NCI-H2029 treated with DMSO at 0.1 percent for 48 hours (cell line): Measurements from ENCODE around the gene SEC23B.
A peak's percentile ranks its signal among the peaks of the same experiment; 100 is the strongest.
"Not testable (repeated sequence)": the region's sequence is repeated elsewhere in the genome, so short reads cannot be mapped to it uniquely, and the experiment has no call there.

Experiments
- DNase-seq: peaks from one replicate; lab custom pipeline; 2025; lab: John Stamatoyannopoulos, UW

Gene SEC23B

DNA sequence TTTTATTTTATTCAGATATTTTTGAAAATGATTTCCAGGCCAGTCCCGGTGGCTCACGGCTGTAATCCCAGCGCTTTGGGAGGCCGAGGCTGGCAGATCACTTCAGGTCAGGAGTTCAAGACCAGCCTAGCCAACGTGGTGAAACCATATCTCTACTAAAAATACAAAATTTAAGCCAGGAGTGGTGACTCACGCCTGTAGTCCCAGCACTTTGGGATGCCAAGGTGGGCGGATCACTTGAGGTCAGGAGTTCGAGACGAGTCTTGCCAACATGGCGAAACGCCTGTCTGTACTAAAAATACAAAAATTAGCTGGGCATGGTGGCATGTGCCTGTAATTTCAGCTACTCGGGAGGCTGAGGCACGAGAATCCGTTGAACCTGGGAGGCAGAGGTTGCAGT lies 19.0 kb downstream of the SEC23B start:
- not testable (repeated sequence) for DNase-seq

DNA sequence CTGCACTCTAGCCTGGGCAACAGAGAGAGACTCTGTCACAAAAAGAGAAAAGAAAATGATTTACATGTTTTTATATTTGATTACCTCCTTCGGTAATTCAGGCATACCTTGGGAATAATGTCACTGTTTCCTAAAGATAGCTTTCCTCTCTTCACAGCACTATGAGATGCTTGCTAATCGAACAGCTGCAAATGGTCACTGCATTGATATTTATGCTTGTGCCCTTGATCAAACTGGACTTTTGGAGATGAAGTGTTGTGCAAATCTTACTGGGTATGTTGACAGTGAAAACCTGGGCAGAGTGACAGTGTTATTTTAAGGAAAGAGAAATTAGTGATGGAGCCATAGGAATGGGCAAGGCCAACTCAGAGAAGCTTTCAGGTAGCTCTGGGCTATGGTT lies 19.6 kb downstream of the SEC23B start:
- DNase-seq, result no peak

DNA sequence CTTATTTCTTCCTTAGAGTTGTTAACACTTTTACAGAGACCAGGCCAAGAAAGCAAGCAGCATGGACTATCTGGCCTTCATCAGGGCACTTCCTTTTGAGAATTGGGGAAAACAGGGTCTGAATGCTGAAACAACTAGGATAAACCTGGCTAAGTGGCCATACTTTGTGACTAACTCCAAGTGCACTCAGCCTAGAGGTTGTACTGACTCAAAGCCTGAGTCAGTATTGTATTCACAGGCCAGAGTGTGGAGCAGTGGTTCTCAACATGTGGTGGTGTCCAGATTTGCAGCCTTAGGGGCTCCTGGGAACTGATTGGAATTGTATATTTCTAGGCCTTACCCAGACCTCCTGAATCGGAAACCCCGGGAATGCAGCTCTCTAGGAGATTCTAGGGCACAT lies 20.1 kb downstream of the SEC23B start:
- DNase-seq, result no peak

DNA sequence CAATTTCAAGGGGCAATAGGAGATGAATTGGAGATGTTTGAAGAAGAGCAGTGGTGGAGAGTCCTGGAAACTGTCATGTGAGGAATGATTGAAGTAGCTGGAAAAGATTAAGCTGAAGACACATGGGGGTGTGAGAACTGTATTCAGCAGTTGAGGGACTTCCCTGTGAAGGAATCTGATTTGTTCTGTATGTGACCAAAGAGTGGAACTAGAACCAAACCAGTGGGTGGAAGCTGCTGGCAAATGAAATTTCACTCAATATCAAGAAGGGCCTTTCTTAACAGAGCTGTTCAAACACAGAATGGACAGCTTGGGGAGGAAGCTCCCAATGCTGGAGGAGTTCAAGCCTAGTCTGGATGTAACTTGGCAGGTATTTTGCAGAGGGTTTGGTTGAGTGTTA lies 21.3 kb downstream of the SEC23B start:
- no peak for DNase-seq

DNA sequence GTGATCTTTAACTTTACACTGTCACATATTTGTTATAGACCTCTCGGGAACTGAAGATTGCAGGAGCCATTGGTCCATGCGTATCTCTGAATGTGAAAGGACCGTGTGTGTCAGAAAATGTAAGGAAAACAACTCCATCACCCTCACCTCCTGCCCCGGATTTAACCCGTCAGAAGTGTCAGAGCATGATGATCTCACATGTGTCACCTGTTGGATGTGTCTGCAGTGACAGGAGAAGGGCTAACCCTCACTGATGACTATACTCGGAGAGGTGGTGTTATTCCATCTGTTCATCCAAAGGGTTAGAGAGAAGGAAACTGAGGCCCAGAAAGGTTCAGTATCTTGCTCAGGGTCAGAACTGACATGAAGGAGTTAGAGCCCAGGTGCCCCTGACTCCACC lies 24.9 kb downstream of the SEC23B start:
- DNase-seq, result no peak

DNA sequence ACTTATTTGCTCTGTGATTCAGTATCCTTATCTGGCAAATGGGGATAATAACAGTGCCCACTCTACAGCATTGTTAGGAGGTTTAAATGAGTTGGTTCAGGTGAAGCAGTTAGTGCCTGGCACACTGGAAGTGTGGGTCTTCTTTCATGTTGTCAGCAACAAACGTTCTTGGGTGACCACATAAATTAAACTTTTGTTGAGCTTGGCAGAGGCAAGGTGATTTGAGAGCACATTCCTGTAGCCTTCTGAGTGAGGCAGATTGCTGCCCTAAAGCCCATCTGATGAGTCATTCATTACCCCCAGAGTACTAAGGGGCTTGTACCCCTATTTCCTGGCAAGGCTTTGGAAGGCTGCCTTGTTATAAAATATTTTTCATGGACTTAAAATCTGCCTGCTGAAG lies 25.8 kb downstream of the SEC23B start:
- DNase-seq, result no peak

DNA sequence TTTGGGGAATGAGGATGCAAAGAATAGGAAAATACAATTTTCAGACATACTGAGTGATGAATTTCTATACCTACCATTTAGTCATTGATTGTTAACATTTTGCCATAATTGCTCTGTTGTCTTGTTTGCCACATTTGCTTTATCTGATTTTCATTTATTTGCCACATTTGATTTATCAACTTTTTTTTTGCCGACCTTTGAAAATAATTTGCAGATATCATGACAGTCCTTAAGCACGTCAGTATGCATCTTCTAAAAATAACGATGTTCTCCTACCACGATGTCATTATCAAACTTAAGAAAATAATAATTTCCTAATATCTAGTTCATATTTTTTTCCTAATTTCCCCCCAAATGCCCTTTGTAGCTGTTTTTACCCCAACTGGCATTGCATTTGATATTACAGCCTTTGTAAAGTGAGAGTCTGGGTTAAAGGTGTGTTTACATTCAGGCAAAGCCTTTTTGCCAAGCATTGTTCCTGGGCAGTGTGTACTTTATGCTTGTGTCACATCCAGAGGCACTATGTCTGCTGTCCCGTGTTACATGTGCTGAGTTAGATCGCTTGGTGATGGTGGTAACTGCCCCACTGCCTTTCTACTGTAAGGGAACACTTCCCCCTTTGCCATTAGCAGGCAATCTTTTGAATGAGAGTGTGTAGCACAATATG lies 26.4 kb downstream of the SEC23B start:
- DNase-seq, result no peak

DNA sequence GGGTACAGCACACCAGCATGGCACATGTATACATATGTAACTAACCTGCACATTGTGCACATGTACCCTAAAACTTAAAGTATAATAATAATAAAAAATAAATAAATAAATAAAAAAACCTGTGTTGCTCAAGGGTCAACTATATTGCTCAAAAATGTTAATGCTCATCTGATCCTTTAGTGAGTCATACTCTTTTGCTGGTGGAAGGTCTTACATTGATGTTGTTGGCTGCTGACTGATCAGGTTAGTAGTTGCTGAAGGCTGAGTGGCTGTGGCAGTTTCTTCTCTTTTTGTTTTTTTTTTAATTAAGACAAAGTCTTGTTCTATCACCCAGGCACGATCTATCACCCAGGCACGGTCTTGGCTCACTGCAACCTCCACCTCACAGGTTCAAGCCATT lies 29.9 kb downstream of the SEC23B start:
- no peak for DNase-seq

DNA sequence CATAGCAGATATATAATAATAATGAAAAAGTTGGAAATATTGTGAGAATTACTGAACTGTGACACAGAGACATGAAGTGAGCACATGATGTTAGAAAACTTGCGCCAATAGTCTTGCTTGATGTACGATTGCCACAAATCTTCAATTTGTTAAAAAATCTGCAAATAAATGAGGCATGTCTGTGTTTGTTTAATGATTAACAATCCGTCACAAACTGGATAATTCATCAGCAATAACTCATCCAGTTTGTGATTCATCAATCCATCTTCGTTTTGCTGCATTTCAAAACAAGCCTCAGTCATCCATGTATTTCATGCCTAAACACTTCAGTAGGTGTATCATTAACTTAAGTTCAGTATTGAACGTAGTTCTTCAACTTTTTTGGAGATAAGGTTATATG lies 34.0 kb downstream of the SEC23B start:
- DNase-seq, result no peak

DNA sequence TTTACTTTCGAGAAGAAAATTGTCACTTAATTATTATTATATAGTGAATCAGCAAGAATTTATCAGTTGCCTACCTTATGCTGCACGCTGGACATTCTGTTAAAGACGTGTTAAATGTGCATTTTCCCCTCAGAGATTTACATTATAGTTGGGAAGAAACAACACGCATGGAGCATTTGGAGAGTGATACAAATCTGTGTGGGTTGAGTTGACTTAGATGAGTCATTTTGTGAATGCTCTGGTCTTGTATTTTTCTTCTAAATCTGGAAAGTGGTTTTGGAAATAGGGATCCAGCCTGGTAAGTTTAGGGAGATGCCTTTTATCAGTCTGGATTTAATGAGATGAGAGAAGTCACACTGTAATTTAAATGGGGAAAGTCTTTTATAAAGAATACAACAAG lies 35.5 kb downstream of the SEC23B start:
- no peak for DNase-seq

DNA sequence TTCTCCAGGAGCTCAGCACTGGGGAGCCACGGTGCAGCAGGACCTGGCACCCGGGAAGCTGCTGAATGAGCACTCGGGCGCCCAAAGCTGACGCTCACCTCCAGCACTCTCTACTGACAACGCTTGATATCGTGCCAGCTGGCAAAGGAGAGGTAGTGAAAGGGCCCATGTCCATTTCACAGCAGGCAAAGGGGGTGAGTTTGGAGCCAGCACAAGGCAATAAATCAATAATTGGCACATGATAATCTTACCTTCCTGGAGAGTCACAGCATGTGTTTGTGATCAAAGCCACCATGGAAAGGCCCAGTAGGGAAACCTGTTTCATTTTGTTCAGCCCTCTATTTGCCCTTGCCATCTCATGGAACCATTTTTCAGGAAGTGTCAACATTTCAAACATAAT lies 36.2 kb downstream of the SEC23B start:
- peak; percentile 86 for DNase-seq

DNA sequence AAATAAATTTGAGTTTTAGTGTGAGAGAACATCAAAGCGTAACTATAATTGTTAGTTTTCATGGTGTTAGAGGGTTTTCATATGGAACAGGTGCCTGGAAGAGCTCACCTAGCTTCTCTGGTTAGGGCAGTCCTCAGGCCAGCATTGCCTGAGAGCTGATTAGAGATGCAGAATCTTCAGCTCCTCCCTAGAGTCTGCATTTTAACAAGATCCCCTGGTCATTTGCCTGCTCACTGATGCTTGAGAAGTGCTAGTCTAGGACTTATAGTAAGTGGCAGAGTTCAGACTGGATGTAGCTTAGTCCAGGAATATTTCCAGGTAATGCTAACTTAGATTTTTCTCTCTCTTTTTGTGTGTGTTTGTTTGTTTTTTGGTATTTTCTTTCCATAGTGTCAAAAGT lies 37.8 kb downstream of the SEC23B start:
- DNase-seq, result no peak

DNA sequence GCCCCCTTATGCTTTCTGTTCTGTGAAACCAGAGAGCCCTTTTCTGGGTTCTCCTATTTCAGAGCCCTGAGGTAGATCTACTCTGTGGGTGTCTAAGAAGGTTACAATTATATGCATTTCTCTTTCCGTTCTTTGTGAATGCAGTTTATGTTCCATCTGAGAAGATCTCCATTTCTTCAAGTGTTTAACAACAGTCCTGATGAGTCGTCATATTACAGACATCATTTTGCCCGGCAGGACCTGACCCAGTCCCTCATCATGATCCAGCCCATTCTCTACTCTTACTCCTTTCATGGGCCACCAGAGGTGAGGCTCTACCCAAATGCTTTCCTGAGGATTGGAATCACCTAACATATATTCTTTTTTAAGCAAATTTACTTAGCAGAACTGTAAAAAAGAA lies 40.7 kb downstream of the SEC23B start:
- no peak for DNase-seq

DNA sequence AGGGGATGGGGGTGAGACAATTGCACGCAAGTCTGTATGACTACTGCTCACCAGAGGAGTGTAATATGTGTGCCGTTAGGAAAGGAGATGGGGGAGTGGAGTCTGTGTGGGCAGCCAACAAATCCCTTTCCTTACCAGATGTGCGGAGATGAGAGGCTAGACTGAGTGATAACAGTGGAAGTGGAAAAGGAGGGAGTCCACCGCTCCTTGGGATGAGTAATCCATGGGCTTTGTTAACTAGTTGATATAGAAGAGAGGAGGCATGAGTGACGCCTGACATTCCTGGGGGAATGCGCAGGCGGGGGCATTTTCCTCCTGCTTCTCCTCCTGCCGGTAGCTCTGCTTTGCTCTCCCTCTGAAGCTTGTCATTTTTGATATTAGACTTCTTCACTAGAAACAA lies 46.0 kb downstream of the SEC23B start:
- no peak for DNase-seq

DNA sequence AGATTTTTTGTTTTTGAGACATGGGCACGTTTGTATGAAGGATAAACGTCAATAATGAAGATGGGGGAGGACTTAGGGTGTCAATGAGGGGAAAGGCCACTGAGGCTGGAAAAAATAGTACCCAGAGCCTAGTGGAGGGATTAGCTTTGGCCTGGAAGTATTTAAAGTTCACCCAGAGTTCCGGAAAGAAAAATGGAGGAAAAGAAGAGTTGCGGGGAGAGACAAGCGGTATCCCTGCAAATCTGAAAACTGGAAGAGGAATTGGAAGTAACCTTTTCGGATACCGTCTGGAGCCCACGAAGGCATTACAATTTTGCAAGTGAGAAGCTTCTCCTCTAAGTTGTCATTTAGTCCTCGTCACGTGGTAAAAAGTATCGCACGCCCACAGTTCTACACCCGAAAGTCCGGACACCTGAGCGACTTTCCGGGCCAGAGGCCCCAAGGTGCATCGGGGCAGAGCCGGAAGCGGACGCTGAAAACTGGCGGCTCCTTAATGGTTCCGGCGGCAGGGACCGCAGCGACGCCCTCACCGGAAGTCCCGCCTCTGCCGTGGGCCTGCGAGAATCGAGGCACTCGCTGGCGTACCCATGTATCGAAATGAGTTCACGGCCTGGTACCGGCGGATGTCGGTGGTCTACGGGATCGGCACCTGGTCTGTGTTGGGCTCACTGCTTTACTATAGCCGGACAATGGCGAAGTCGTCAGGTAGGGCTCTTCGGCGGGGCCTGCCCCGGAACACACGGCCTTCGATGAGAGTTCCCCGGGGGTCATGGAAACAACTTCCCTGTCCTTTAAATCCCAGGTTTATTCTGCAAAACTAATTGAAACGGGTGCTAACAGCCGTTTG lies 59.4 kb downstream of the SEC23B start, which contains the start of gene SMIM26:
Gene SMIM26, plus strand, starts transcription at position 541 of the 847 bp plus-strand sequence. Its CDS starts 47 bp downstream, at position 588.
- peak; percentile 81 for DNase-seq

DNA sequence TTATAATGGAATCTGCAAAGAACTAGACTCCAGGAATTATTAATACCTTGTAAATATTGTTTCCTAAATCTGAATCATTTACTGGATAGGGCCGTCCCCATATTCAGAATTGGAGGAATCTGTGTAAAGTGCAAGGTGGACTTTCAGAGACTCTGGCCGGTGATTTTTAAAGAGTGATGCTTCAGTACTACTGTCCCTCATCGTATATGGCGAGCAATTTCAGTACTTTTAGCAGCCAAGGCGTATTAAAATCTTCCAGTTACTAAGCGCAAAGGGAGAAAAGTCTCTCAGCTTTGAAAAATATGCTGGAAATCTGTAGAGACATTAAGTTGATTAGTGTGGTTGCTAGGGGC lies 60.0 kb downstream of the SEC23B start:
- no peak for DNase-seq

DNA sequence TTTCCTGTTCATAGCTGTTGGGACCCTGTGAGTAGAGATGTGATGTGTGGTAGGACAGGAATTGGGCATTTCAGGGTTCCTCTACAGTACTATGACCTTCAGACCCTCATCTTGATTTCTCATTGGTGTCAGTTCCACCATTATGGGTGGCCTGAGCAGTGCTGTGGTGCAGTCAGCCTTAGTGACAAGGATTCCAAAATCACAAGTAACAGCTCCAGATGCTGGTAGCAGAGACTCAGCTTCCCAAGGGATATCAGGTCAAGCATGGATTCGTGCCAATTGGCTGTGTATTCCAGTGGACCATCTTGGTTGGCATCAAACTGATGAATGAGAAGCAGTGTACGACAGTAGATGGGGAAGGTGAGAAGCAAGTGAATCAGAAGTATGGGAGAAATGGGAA lies 63.3 kb downstream of the SEC23B start:
- no peak for DNase-seq

DNA sequence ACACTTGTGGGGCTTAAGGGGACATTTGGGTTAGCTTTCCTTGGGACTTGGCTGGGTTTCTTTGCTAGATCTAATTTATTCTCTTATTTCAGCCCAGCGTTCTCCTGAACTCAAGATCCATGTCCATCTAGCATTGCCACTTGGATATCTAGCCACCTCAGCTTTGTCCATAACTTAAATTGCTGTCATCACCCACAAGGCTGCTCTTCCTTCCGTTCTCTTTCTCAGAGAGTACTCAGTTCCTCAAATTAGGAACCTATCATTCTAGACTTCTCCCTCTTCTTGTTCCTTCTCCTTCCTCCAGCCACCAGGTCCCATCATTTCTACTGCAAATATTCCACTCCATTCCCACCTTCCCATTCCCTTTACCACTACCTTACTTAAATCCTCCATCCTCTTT lies 63.8 kb downstream of the SEC23B start:
- no peak for DNase-seq

DNA sequence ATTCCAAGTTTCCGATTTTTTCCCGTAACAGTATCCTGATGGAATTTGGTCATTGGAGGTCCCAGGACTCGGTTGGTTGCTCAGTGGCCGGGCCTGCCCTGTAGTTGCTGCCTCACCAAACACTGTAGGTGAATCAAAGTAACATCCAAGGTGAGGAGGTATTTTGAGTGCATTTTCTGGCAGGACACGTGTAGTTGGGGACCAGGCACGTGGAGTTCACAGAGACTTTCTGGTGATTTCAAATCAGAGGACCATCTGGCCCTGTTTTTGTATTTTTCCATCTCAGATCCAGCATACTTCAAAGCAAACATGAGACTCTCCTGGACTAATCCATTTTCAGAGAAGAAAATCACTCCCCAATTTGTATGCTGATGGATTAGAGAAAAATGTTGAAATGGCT lies 70.2 kb downstream of the SEC23B start:
- no peak for DNase-seq

DNA sequence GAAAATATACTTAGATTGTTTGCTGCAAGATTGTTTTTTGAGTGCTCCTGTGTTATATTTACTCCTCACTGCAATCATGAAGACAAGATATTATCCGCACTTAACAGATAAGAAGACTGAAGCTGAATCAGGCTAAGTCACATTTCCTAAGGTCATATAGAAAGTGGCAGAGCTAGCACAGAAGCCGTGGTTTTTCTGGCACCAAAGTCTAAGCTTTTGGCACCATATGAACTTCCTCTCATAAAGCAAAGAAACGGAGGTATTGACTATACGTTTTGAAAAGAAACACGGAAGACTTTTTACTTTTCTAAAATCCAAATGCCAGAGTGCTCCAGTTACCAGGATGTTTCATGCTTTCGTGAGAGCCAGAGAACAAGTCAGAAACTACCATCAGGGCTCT lies 70.8 kb downstream of the SEC23B start:
- DNase-seq, result no peak

DNA sequence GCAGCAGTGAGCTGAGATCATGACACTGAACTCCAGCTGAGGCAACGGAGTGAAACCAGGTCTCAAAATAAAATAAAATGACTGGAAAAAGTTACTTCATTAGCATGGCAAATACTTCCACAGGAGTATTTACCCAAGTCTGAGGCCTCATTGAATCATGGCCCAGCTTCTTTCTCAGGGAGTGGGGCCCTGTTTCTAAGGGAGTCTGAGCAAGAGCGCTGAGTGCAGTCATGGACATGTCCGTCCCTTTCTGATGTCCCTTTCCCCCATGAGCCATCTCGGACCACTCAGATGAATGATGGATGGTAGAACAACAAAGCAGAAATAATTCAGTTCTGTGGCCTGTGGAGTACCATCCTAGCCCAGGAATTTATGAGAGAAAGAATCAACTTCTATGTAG lies 72.3 kb downstream of the SEC23B start:
- no peak for DNase-seq

DNA sequence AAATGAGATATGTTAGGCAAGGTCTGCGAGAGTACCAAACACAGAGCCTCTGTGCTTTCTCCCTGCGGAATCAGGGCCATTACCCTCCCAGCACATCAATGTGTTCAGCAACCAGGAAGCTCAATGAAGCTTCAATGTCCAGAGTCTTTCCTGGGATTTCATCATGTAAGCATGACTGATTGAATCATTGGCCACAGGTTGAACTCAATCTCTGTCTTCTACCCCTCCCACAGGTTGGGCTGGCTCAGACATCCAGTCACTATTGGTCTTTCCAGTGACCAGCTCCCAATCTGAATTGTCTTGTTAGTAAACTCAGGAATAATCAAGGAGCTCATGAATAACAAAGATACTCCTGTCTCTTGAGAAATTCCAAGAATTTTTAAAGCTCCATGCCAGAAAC lies 77.4 kb downstream of the SEC23B start:
- DNase-seq, result no peak

DNA sequence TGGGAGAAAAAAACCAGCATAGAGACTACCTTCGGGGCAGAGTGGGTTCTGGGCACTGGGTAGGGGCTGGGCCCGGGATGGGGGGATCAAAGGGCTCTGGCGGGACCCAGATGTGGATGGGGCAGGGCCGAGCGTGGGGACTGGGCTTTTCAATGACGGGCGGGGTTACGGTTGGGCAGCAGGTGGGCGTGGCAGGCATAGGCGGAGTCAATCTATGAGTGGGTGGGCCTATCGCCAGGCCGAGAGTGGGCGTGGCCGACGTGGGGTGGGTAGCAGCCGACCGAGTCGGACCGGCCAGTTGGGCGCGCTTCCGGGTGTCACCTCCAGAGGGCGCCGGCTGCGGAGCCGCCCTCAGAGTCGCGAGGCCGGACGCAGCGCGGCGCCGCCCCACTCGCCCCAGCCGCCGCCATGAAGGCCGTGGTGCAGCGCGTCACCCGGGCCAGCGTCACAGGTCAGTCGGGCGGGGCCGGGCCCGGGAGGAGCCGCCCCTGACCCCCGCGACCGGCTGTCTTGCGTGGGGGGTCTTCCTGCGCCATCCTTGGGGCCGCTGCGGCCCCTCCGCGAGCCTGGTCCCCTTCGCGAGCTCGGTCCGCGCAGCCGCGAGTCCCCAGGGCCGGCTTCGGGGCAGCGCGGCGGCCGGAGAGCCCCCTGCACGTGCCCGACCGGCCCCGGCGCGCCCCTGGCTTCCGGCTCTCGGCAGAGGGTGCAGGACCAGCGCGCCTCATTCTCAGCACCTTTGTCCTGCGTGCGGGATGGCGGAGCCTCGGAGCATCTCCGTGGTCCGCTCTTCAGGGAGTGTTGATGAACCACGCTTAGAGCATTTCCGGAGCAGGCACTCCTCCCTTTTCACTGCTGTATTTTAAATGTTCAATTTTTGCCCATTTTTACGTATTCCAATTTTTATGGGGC lies 80.2 kb downstream of the SEC23B start, which contains the start of gene DTD1:
Gene DTD1, plus strand, starts transcription at position 390 of the 909 bp plus-strand sequence. Its CDS starts 19 bp downstream, at position 409.
- DNase-seq, result peak; percentile 49
